Measurements from ENCODE around the gene ZBTB7C. TPM values are rescaled to one million over a fixed set of nuclear protein-coding genes. Genes with fewer than 3 reads are reported as not detected.

Gene ZBTB7C
- total RNA-seq, 1 experiment from 2014 or later: 0.32 TPM

GRCh38 chr18:48454261-48454757 is 45.1 kb upstream of the ZBTB7C start:
- ChIA-PET CTCF (no interaction called here), POLR2A (ENCODE audit: low non-redundant PET) (interaction anchor here (0.5 kb wide), 1 partner anchor 393 kb away, joined by 7 read pairs; no protein-coding TSS in a partner anchor)
- peaks cover 2% of the 10 kb centered on the region for H3K27me3 ChIP-seq (replicated peaks; ENCODE audit: insufficient read depth, low read depth, low read length, poor library complexity)
- DNase-seq (ENCODE audit: low spot score): no peak
- no TSS peak for BruUV-seq (replicated peaks)
- no peaks in the 10 kb centered on the region for H3K9me3 ChIP-seq (ENCODE audit: low read depth, low read length, poor library complexity, severe bottlenecking)
- no peaks in the 10 kb centered on the region for H3K4me1 ChIP-seq (ENCODE audit: insufficient read depth, low read length, poor library complexity, severe bottlenecking)
- intact Hi-C loops (cut with micrococcal nuclease; ENCODE audit: unreplicated experiment): no loop called here
- H3K36me3 ChIP-seq (ENCODE audit: insufficient read depth, low read length, poor library complexity, severe bottlenecking): no peaks in the 10 kb centered on the region
- TF ChIP-seq EZH2 (IDR thresholded peaks at IDR 0.05; ENCODE audit: borderline replicate concordance, low read depth, low read length, poor library complexity, severe bottlenecking): no peak
- TF ChIP-seq, protein P1, sequence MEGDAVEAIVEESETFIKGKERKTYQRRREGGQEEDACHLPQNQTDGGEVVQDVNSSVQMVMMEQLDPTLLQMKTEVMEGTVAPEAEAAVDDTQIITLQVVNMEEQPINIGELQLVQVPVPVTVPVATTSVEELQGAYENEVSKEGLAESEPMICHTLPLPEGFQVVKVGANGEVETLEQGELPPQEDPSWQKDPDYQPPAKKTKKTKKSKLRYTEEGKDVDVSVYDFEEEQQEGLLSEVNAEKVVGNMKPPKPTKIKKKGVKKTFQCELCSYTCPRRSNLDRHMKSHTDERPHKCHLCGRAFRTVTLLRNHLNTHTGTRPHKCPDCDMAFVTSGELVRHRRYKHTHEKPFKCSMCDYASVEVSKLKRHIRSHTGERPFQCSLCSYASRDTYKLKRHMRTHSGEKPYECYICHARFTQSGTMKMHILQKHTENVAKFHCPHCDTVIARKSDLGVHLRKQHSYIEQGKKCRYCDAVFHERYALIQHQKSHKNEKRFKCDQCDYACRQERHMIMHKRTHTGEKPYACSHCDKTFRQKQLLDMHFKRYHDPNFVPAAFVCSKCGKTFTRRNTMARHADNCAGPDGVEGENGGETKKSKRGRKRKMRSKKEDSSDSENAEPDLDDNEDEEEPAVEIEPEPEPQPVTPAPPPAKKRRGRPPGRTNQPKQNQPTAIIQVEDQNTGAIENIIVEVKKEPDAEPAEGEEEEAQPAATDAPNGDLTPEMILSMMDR (conservative IDR thresholded peaks at IDR 0.05; ENCODE audit: low read depth, low read length): no peak
- no peak overlapping the region for H3K27ac ChIP-seq (ENCODE audit: low read depth, low read length, poor library complexity, severe bottlenecking)
- H3K4me3 ChIP-seq (ENCODE audit: low read depth, low read length, poor library complexity, severe bottlenecking): no peak overlapping the region

- TF ChIP-seq, protein P1 (conservative IDR thresholded peaks at IDR 0.05; ENCODE audit: low read depth, low read length): no peak
- no peak for TF ChIP-seq EZH2 (IDR thresholded peaks at IDR 0.05; ENCODE audit: borderline replicate concordance, low read depth, low read length, poor library complexity, severe bottlenecking)
- CTCF ChIA-PET: no interaction called here
- no peak for DNase-seq (ENCODE audit: low spot score)
- peaks cover 6% of the 10 kb centered on the region for H3K27me3 ChIP-seq (replicated peaks; ENCODE audit: insufficient read depth, low read depth, low read length, poor library complexity)
- H3K4me3 ChIP-seq (ENCODE audit: low read depth, low read length, poor library complexity, severe bottlenecking): no peak overlapping the region
- intact Hi-C loops (cut with micrococcal nuclease; ENCODE audit: unreplicated experiment): no loop called here
- H3K36me3 ChIP-seq (ENCODE audit: insufficient read depth, low read length, poor library complexity, severe bottlenecking): no peaks in the 10 kb centered on the region
- H3K27ac ChIP-seq (ENCODE audit: low read depth, low read length, poor library complexity, severe bottlenecking): no peak overlapping the region
- no TSS peak for BruUV-seq (replicated peaks)
- no peaks in the 10 kb centered on the region for H3K9me3 ChIP-seq (ENCODE audit: low read depth, low read length, poor library complexity, severe bottlenecking)
- no peaks in the 10 kb centered on the region for H3K4me1 ChIP-seq (ENCODE audit: insufficient read depth, low read length, poor library complexity, severe bottlenecking)
- POLR2A ChIA-PET (ENCODE audit: low non-redundant PET): no interaction called here
Measured at GRCh38 chr18:48453330-48454066, 44.3 kb upstream of the ZBTB7C start.

DNA sequence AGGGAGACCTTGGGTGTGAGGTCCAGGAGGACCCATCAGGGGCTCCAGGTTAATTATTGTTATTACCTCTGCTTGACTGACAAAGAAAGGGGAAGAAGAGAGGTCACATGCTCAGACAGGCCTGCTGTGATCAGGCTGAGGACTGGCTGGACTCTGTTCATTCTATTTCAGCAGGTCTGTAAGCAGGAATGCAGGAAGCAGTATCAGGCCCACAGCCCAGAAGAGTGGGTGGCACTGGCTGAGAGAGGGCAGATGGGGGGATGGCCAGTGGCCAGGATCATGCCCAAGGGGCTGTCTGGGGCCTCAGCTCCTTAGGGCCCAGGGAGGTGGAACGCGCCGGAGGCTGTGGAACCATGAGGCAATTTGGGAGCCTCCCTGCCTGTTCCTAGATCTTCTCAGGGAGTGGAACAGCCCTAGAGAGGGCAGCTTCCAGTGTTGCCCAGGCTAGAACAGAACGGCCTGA is 43.7 kb upstream of the ZBTB7C start:
- no peaks in the 10 kb centered on the region for H3K36me3 ChIP-seq (ENCODE audit: insufficient read depth, low read length, poor library complexity, severe bottlenecking)
- H3K9me3 ChIP-seq (ENCODE audit: low read depth, low read length, poor library complexity, severe bottlenecking): no peaks in the 10 kb centered on the region
- intact Hi-C loops (cut with micrococcal nuclease; ENCODE audit: unreplicated experiment): no loop called here
- H3K4me1 ChIP-seq (ENCODE audit: insufficient read depth, low read length, poor library complexity, severe bottlenecking): no peaks in the 10 kb centered on the region
- ChIA-PET CTCF (no interaction called here), POLR2A (ENCODE audit: low non-redundant PET) (no interaction called here)
- no peak for DNase-seq (ENCODE audit: low spot score)
- H3K4me3 ChIP-seq (ENCODE audit: low read depth, low read length, poor library complexity, severe bottlenecking): no peak overlapping the region
- peaks cover 6% of the 10 kb centered on the region for H3K27me3 ChIP-seq (replicated peaks; ENCODE audit: insufficient read depth, low read depth, low read length, poor library complexity)
- no TSS peak for BruUV-seq (replicated peaks)
- TF ChIP-seq, protein P1 (conservative IDR thresholded peaks at IDR 0.05; ENCODE audit: low read depth, low read length): no peak
- TF ChIP-seq EZH2 (IDR thresholded peaks at IDR 0.05; ENCODE audit: borderline replicate concordance, low read depth, low read length, poor library complexity, severe bottlenecking): no peak
- H3K27ac ChIP-seq (ENCODE audit: low read depth, low read length, poor library complexity, severe bottlenecking): no peak overlapping the region
